RWPE2 (cell line): ENCODE results near the gene EPC2.

Experiments used
- ATAC-seq: fragments of 200-7000 bp; cut with Tn5 transposase; 3 replicates; pipeline ENCODE4 v1.9.1; 2021; ENCODE audit warnings: low read depth
- DNase-seq: peaks from one replicate; pipeline ENCODE4 v3.0.0-alpha.2; 2020; ENCODE audit warnings: low spot score
- H3K27ac ChIP-seq: fragments of 450-650 bp; 2 replicates; pipeline ENCODE4 v1.5.1; 2017; ENCODE audit warnings: mild to moderate bottlenecking; ENCODE audit not compliant: poor library complexity, severe bottlenecking
- H3K27me3 ChIP-seq: fragments of 250-450 bp; sonication (Bioruptor Pico); 2 replicates; pipeline ENCODE4 v1.5.1; 2021; ENCODE audit warnings: mild to moderate bottlenecking, moderate library complexity; ENCODE audit not compliant: insufficient read depth, poor library complexity, severe bottlenecking
- H3K36me3 ChIP-seq: fragments of 250-450 bp; sonication (Bioruptor Pico); 2 replicates; pipeline ENCODE4 v1.5.1; 2020; ENCODE audit warnings: low read depth, mild to moderate bottlenecking, moderate library complexity
- H3K4me1 ChIP-seq: fragments of 250-450 bp; sonication (Bioruptor Pico); 2 replicates; pipeline ENCODE4 v1.5.1; 2021; ENCODE audit warnings: mild to moderate bottlenecking, moderate library complexity; ENCODE audit not compliant: insufficient read depth, poor library complexity, severe bottlenecking
- H3K4me3 ChIP-seq: fragments of 250-450 bp; sonication (Bioruptor Pico); 2 replicates; pipeline ENCODE4 v1.5.1; 2021; ENCODE audit warnings: mild to moderate bottlenecking, moderate library complexity; ENCODE audit not compliant: severe bottlenecking
- H3K9me3 ChIP-seq: fragments of 250-450 bp; sonication (Bioruptor Pico); 2 replicates; pipeline ENCODE4 v1.5.1; 2021; ENCODE audit warnings: mild to moderate bottlenecking, moderate library complexity; ENCODE audit not compliant: severe bottlenecking
- TF ChIP-seq, protein P1 (sequence below): fragments of 450-650 bp; IDR thresholded peaks from one replicate; pipeline ENCODE4 v1.5.1; 2017; ENCODE audit warnings: mild to moderate bottlenecking, moderate library complexity; ENCODE audit not compliant: poor library complexity, severe bottlenecking

EPC2 gene

DNA sequence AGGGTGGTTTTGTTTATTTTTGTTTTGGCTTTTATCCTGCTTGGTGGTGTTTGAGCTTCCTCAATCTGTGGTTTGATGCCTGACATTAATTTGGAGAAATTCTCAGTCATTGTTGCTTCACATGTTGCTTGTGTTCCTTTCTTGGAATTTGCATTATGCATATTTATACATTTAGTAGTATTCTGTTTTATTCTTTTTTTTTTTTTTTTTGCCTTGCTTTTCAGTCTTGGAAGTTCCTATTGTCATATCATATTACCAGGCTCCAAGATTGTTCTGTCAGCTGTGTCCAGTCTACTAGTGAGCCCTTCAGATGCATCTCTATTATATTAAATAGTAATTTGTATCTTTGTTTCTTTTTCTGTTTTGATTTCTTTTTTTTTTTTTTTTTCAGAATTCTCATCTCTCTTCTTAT lies 77.0 kb downstream of the EPC2 start:
- ATAC-seq (no peak), DNase-seq (no peak)
- Histone ChIP-seq H3K27me3 (no peaks in the 10 kb centered on the region), H3K9me3 (no peaks in the 10 kb centered on the region), H3K27ac (no peak overlapping the region), H3K36me3 (no peaks in the 10 kb centered on the region), H3K4me3 (no peak overlapping the region), H3K4me1 (no peaks in the 10 kb centered on the region)
- TF ChIP-seq, protein P1, sequence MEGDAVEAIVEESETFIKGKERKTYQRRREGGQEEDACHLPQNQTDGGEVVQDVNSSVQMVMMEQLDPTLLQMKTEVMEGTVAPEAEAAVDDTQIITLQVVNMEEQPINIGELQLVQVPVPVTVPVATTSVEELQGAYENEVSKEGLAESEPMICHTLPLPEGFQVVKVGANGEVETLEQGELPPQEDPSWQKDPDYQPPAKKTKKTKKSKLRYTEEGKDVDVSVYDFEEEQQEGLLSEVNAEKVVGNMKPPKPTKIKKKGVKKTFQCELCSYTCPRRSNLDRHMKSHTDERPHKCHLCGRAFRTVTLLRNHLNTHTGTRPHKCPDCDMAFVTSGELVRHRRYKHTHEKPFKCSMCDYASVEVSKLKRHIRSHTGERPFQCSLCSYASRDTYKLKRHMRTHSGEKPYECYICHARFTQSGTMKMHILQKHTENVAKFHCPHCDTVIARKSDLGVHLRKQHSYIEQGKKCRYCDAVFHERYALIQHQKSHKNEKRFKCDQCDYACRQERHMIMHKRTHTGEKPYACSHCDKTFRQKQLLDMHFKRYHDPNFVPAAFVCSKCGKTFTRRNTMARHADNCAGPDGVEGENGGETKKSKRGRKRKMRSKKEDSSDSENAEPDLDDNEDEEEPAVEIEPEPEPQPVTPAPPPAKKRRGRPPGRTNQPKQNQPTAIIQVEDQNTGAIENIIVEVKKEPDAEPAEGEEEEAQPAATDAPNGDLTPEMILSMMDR: no peak

DNA sequence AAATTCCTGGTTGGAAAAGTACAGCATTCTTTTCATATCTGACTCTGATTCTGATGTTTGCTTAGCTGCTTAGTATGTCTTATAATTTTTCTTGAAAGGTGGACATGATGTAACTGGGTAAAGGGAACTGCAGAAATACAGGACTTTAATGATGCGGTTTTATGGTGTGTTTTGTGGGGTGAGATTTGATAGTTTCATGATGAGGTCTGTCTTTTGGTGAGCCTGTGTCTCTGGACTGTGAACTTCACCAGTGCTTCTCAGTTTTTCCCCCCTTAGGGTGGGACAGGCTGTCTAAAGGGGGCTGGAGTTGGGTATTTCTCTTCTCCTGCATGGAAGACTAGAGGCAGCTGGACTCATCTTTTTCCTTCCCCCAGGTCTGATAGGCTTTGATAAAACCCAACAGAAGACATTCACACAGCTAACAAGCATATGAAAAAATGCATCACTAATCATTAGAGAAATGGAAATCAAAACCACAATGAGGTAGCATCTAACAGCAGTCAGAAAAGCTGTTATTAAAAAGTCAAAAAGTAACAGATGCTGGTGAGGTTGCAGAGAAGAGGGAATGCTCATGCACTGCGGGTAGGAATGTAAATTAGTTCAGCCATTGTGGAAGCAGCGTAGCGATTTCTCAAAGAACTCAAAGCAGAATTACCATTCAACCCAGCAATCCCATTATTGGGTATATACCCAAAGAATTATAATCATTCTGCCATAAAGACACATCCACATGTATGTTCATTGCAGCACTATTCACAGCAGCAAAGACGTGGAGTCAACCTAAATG lies 77.6 kb downstream of the EPC2 start:
- H3K27me3 ChIP-seq: no peaks in the 10 kb centered on the region
- no peak overlapping the region for H3K4me3 ChIP-seq
- ATAC-seq (no peak), DNase-seq (no peak)
- no peaks in the 10 kb centered on the region for H3K4me1 ChIP-seq
- no peaks in the 10 kb centered on the region for H3K36me3 ChIP-seq
- H3K9me3 ChIP-seq: no peaks in the 10 kb centered on the region
- TF ChIP-seq, protein P1: no peak
- H3K27ac ChIP-seq: no peak overlapping the region

DNA sequence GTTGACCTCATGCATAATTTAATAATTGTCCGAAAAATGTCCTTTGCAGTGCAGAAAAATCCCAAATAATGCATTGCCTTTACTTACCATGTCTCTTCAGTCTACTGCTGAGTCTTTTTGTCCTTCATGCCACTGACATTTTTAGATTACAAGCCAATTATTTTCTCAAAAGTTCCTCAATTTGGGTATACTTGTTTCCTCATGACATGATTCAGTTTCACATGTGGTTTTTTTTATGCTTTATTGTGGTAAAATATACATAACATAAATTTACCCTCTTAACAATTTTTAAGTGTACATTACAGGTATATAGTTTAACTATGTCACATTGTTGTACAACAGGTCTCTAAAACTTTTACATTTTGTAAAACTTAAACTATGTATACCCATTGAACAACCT lies 81.0 kb downstream of the EPC2 start:
- ATAC-seq (no peak), DNase-seq (no peak)
- TF ChIP-seq, protein P1: no peak

DNA sequence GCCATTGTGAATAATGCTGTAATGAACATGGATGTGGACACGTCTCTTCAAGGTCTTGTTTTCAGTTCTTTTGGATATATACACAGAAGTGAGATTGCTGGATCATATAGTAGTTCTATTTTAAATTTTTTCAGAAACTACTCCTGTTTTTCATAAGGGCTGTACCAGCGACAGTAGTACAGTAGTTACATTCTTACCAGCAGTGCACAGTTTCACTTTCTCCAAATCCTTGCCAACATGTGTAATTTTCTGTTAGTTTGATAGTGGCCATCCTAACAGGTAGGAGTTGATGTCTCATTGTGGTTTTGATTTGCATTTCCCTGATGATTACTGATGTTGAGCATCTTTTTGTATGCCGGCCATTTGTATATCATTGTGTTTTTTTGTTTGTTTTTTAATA lies 81.7 kb downstream of the EPC2 start:
- no peak overlapping the region for H3K27ac ChIP-seq
- no peak for ATAC-seq
- TF ChIP-seq, protein P1: no peak
- no peak overlapping the region for H3K4me3 ChIP-seq
- H3K4me1 ChIP-seq: no peaks in the 10 kb centered on the region
- no peaks in the 10 kb centered on the region for H3K27me3 ChIP-seq
- H3K9me3 ChIP-seq: no peaks in the 10 kb centered on the region
- no peaks in the 10 kb centered on the region for H3K36me3 ChIP-seq
- no peak for DNase-seq

More for the DNA sequence above, 81.0 kb downstream of the EPC2 start:
- H3K27ac ChIP-seq: no peak overlapping the region
- no peak overlapping the region for H3K4me3 ChIP-seq
- H3K36me3 ChIP-seq: no peaks in the 10 kb centered on the region
- no peaks in the 10 kb centered on the region for H3K4me1 ChIP-seq
- H3K9me3 ChIP-seq: no peaks in the 10 kb centered on the region
- H3K27me3 ChIP-seq: no peaks in the 10 kb centered on the region

DNA sequence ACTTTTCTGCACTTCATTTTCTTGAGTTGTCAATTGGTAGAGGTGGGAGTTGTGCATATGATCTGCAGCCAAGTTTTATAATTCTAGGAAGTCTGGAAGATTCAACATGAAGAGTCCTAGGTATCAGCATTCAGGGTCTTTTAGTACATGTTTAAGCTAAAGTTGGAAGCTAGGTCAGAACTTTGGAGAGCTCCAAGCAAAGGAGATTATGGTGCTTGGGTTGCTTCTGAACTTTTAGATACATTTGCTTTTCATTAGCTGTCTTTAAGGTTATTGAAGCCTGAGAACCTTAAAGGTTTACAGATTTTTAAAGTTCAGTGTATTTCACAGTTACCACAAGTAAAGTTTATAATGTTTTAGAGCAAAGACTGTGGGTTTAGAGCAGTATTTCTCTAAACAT lies 85.5 kb downstream of the EPC2 start:
- no peak for DNase-seq
- ATAC-seq: no peak
- no peaks in the 10 kb centered on the region for H3K36me3 ChIP-seq

More for the DNA sequence above, 85.5 kb downstream of the EPC2 start:
- H3K27ac ChIP-seq: no peak overlapping the region
- TF ChIP-seq, protein P1: no peak
- no peak overlapping the region for H3K4me3 ChIP-seq
- no peaks in the 10 kb centered on the region for H3K9me3 ChIP-seq
- H3K4me1 ChIP-seq: no peaks in the 10 kb centered on the region
- H3K27me3 ChIP-seq: no peaks in the 10 kb centered on the region
